SK-N-SH treated with all-trans-retinoic acid at 6 μM for 48 hours (cell line): ENCODE results near the gene CENPQ.
"Not testable (repeated sequence)": the region's sequence is repeated elsewhere in the genome, so short reads cannot be mapped to it uniquely, and the experiment has no call there.

Experiments
- ATAC-seq: fragments of 200-7000 bp; cut with Tn5 transposase; 3 replicates; pipeline ENCODE4 v1.9.1; 2020; ENCODE audit warnings: mild to moderate bottlenecking, moderate library complexity
- ARNTL ChIP-seq: fragments of 450-650 bp; formaldehyde crosslinking; IDR thresholded peaks from 2 replicates; pipeline ENCODE4 v1.5.0; 2020; ENCODE audit warnings: low read depth, mild to moderate bottlenecking, moderate library complexity, borderline replicate concordance
- BACH2 ChIP-seq: fragments of 250-450 bp; sonication (Bioruptor Pico); IDR thresholded peaks from 2 replicates; pipeline ENCODE4 v1.9.0; 2021; ENCODE audit warnings: mild to moderate bottlenecking, borderline replicate concordance
- CSDC2 ChIP-seq: fragments of 250-450 bp; sonication (Bioruptor Pico); IDR thresholded peaks from 2 replicates; pipeline ENCODE4 v1.5.0; 2020; ENCODE audit warnings: mild to moderate bottlenecking, moderate library complexity
- ESRRG ChIP-seq: fragments of 250-450 bp; sonication (Bioruptor Pico); IDR thresholded peaks from 2 replicates; pipeline ENCODE4 v1.6.1; 2021; ENCODE audit warnings: mild to moderate bottlenecking
- ISL1 ChIP-seq: fragments of 250-450 bp; sonication (Bioruptor Pico); IDR thresholded peaks from 2 replicates; pipeline ENCODE4 v2.1.2; 2022; ENCODE audit warnings: mild to moderate bottlenecking, moderate library complexity
- OSR1 ChIP-seq: fragments of 250-450 bp; sonication (Bioruptor Pico); IDR thresholded peaks from 2 replicates; pipeline ENCODE4 v1.8.0; 2022; ENCODE audit warnings: moderate library complexity, mild to moderate bottlenecking, inconsistent platforms
- PATZ1 ChIP-seq: fragments of 250-450 bp; sonication (Bioruptor Pico); IDR thresholded peaks from 2 replicates; pipeline ENCODE4 v1.8.0; 2020; ENCODE audit warnings: mild to moderate bottlenecking, moderate library complexity, borderline replicate concordance
- POU6F1 ChIP-seq: fragments of 250-450 bp; sonication (Bioruptor Pico); IDR thresholded peaks from 2 replicates; pipeline ENCODE4 v1.8.0; 2021; ENCODE audit warnings: low read depth, mild to moderate bottlenecking, moderate library complexity, borderline replicate concordance
- PPARA ChIP-seq: fragments of 250-450 bp; sonication (Bioruptor Pico); IDR thresholded peaks from 2 replicates; pipeline ENCODE4 v1.5.0; 2020; ENCODE audit warnings: mild to moderate bottlenecking, borderline replicate concordance
- RARB ChIP-seq: fragments of 250-450 bp; sonication (Bioruptor Pico); IDR thresholded peaks from 2 replicates; pipeline ENCODE4 v1.8.0; 2021; ENCODE audit warnings: mild to moderate bottlenecking, moderate library complexity
- SNAI2 ChIP-seq: fragments of 250-450 bp; sonication (Bioruptor Pico); IDR thresholded peaks from 2 replicates; pipeline ENCODE4 v1.5.0; 2020; ENCODE audit warnings: mild to moderate bottlenecking, moderate library complexity
- TCF4 ChIP-seq: fragments of 250-450 bp; sonication (Bioruptor Pico); IDR thresholded peaks from 2 replicates; pipeline ENCODE4 v1.8.0; 2021; ENCODE audit warnings: mild to moderate bottlenecking, moderate library complexity, borderline replicate concordance
- TOX ChIP-seq: fragments of 250-450 bp; sonication (Bioruptor Pico); IDR thresholded peaks from 2 replicates; pipeline ENCODE4 v1.8.0; 2021; ENCODE audit warnings: mild to moderate bottlenecking, moderate library complexity, borderline replicate concordance
- TSHZ2 ChIP-seq: fragments of 250-450 bp; sonication (Bioruptor Pico); IDR thresholded peaks from 2 replicates; pipeline ENCODE4 v1.5.0; 2020; ENCODE audit warnings: mild to moderate bottlenecking, moderate library complexity
- ZC3H10 ChIP-seq: fragments of 250-450 bp; sonication (Bioruptor Pico); IDR thresholded peaks from 2 replicates; pipeline ENCODE4 v1.5.1; 2021; ENCODE audit warnings: mild to moderate bottlenecking, moderate library complexity
- ZFP3 ChIP-seq: fragments of 250-450 bp; sonication (Bioruptor Pico); IDR thresholded peaks from 2 replicates; pipeline ENCODE4 v1.5.0; 2020; ENCODE audit warnings: mild to moderate bottlenecking, moderate library complexity
- ZFP30 ChIP-seq: fragments of 450-650 bp; formaldehyde crosslinking; IDR thresholded peaks from 2 replicates; pipeline ENCODE4 v1.5.0; 2022; ENCODE audit warnings: mild to moderate bottlenecking, moderate library complexity
- ZNF565 ChIP-seq: fragments of 450-650 bp; formaldehyde crosslinking; conservative IDR thresholded peaks from 2 replicates; pipeline ENCODE4 v1.5.0; 2020; ENCODE audit warnings: low read depth, mild to moderate bottlenecking, moderate library complexity
- ZNF70 ChIP-seq: fragments of 450-650 bp; formaldehyde crosslinking; IDR thresholded peaks from 2 replicates; pipeline ENCODE4 v1.5.0; 2020; ENCODE audit warnings: mild to moderate bottlenecking, moderate library complexity
- ZNF8 ChIP-seq: fragments of 450-650 bp; formaldehyde crosslinking; IDR thresholded peaks from 2 replicates; pipeline ENCODE4 v1.5.0; 2020; ENCODE audit warnings: mild to moderate bottlenecking, moderate library complexity

Gene CENPQ

GRCh38 chr6:49462599-49462926, 607 bp upstream of the CENPQ start:
- peak; percentile 34 for ATAC-seq
- TF ChIP-seq SNAI2 (CRISPR knock-in tag), result no peak
- no peak for TF ChIP-seq CSDC2 (CRISPR knock-in tag)
- TF ChIP-seq ISL1, result no peak
- TF ChIP-seq PPARA (CRISPR knock-in tag), result no peak

GRCh38 chr6:49463612-49463967, 420 bp downstream of the CENPQ start:
- peak; percentile 30 for ATAC-seq
- TF ChIP-seq CSDC2 (CRISPR knock-in tag) (no peak), ZC3H10 (CRISPR knock-in tag) (no peak), ISL1 (no peak), ZFP3 (CRISPR knock-in tag) (no peak), ARNTL (CRISPR knock-in tag) (no peak), PPARA (CRISPR knock-in tag) (no peak), OSR1 (CRISPR knock-in tag) (no peak)

- TF ChIP-seq OSR1 (CRISPR knock-in tag), result no peak
- TF ChIP-seq ISL1, result no peak
- TF ChIP-seq ZNF8 (CRISPR knock-in tag), result no peak
- no peak for TF ChIP-seq RARB (CRISPR knock-in tag)
- no peak for TF ChIP-seq PPARA (CRISPR knock-in tag)
- TF ChIP-seq ZNF565 (CRISPR knock-in tag), result no peak
- no peak for TF ChIP-seq TSHZ2 (CRISPR knock-in tag)
- TF ChIP-seq ZFP3 (CRISPR knock-in tag), result no peak
- TF ChIP-seq CSDC2 (CRISPR knock-in tag), result no peak
- TF ChIP-seq ARNTL (CRISPR knock-in tag), result no peak
- no peak for TF ChIP-seq ZNF70
- TF ChIP-seq ZFP30, result no peak
- no peak for TF ChIP-seq BACH2 (CRISPR knock-in tag)
- no peak for TF ChIP-seq TOX (CRISPR knock-in tag)
- no peak for TF ChIP-seq SNAI2 (CRISPR knock-in tag)
- TF ChIP-seq ZC3H10 (CRISPR knock-in tag), result no peak
- no peak for TF ChIP-seq POU6F1
- no peak for TF ChIP-seq PATZ1 (CRISPR knock-in tag)
- no peak for TF ChIP-seq ESRRG (CRISPR knock-in tag)
- no peak for TF ChIP-seq TCF4 (CRISPR knock-in tag)
- TF ChIP-seq, all 23 proteins: peak for 0
- ATAC-seq, result no peak
Observed at GRCh38 chr6:49464691-49465090, 1.5 kb downstream of the CENPQ start.

- no peak for ATAC-seq
- TF ChIP-seq BACH2 (CRISPR knock-in tag) (no peak), ZC3H10 (CRISPR knock-in tag) (no peak), ESRRG (CRISPR knock-in tag) (no peak), POU6F1 (no peak), TOX (CRISPR knock-in tag) (no peak), SNAI2 (CRISPR knock-in tag) (no peak), OSR1 (CRISPR knock-in tag) (no peak), ZNF70 (no peak)
Observed at GRCh38 chr6:49468042-49468441, 4.9 kb downstream of the CENPQ start.

- not testable (repeated sequence) for ATAC-seq
Observed at GRCh38 chr6:49476564-49476963, 13.4 kb downstream of the CENPQ start.
